ENCODE measurements around the gene PASD1.
"Not testable (repeated sequence)": the region's sequence is repeated elsewhere in the genome, so short reads cannot be mapped to it uniquely, and the experiment has no call there.

Gene PASD1

GRCh38 chrX:151563449-151563848 is at the start of gene PASD1:
Gene PASD1, plus strand, starts transcription at chrX:151563675. Its CDS starts 37,879 bp downstream, at chrX:151601554.
- no peak for DNase-seq (ENCODE audit: low read depth in 2 of 2)

- DNase-seq (ENCODE audit: low read depth in 2 of 2) = no peak
These were observed 48.2 kb upstream of the PASD1 start for GRCh38 chrX:151515237-151515636.

- no peak for DNase-seq (ENCODE audit: low read depth in 2 of 2)
These were observed 46.8 kb upstream of the PASD1 start for GRCh38 chrX:151516538-151517187.

GRCh38 chrX:151517421-151517820 is 46.1 kb upstream of the PASD1 start:
- DNase-seq (ENCODE audit: low read depth in 2 of 2) = no peak

GRCh38 chrX:151523351-151523750 is 40.1 kb upstream of the PASD1 start:
- DNase-seq (ENCODE audit: low read depth in 2 of 2) = no peak

- DNase-seq (ENCODE audit: low read depth in 2 of 2) = no peak
These were observed 26.9 kb upstream of the PASD1 start for GRCh38 chrX:151536571-151536970.

- DNase-seq (ENCODE audit: low read depth in 2 of 2) = no peak
These were observed 25.9 kb upstream of the PASD1 start for GRCh38 chrX:151537572-151537971.

GRCh38 chrX:151538190-151539122 is 25.0 kb upstream of the PASD1 start:
- no peak for DNase-seq (ENCODE audit: low read depth in 2 of 2)

GRCh38 chrX:151543706-151544105 is 19.8 kb upstream of the PASD1 start:
- no peak for DNase-seq (ENCODE audit: low read depth in 2 of 2)

- not testable (repeated sequence) for DNase-seq (ENCODE audit: low read depth in 2 of 2)
These were observed 17.2 kb upstream of the PASD1 start for GRCh38 chrX:151546226-151546625.

- DNase-seq (ENCODE audit: low read depth in 2 of 2) = not testable (repeated sequence)
These were observed 12.3 kb upstream of the PASD1 start for GRCh38 chrX:151551176-151551575.

- no peak for DNase-seq (ENCODE audit: low read depth in 2 of 2)
These were observed 10.7 kb upstream of the PASD1 start for GRCh38 chrX:151552743-151553142.

GRCh38 chrX:151555301-151555700 is 8.2 kb upstream of the PASD1 start:
- DNase-seq (ENCODE audit: low read depth in 2 of 2) = not testable (repeated sequence)

- DNase-seq (ENCODE audit: low read depth in 2 of 2) = not testable (repeated sequence)
These were observed 990 bp upstream of the PASD1 start for GRCh38 chrX:151562485-151562884.

- DNase-seq (ENCODE audit: low read depth in 2 of 2) = not testable (repeated sequence)
These were observed 472 bp upstream of the PASD1 start for GRCh38 chrX:151563003-151563402.

- no peak for DNase-seq (ENCODE audit: low read depth in 2 of 2)
These were observed 560 bp downstream of the PASD1 start for GRCh38 chrX:151564035-151564434.

- DNase-seq (ENCODE audit: low read depth in 2 of 2) = not testable (repeated sequence)
These were observed 3.4 kb downstream of the PASD1 start for GRCh38 chrX:151566872-151567271.

- no peak for DNase-seq (ENCODE audit: low read depth in 2 of 2)
These were observed 7.1 kb downstream of the PASD1 start for GRCh38 chrX:151570561-151570960.

- not testable (repeated sequence) for DNase-seq (ENCODE audit: low read depth in 2 of 2)
These were observed 29.9 kb downstream of the PASD1 start for GRCh38 chrX:151593384-151593783.

GRCh38 chrX:151596282-151596681 is 32.8 kb downstream of the PASD1 start:
- DNase-seq (ENCODE audit: low read depth in 2 of 2) = no peak

- DNase-seq (ENCODE audit: low read depth in 2 of 2) = no peak
These were observed 41.5 kb downstream of the PASD1 start for GRCh38 chrX:151604931-151605330.

- DNase-seq (ENCODE audit: low read depth in 2 of 2) = no peak
These were observed 45.7 kb downstream of the PASD1 start for GRCh38 chrX:151609222-151609621.

GRCh38 chrX:151621422-151621821 is 57.9 kb downstream of the PASD1 start:
- DNase-seq (ENCODE audit: low read depth in 2 of 2) = no peak

Measured in stimulated activated CD4-positive, alpha-beta T cell treated with anti-CD3 and anti-CD28 coated beads, Interleukin-4, amount 100 ng/mL, for 48 hours (primary cell).